Tibial artery (tissue), 4 donors: ENCODE measurements around the gene OXT.

Source experiments
- DNase-seq, 2 donors: peaks; one replicate each; pipeline ENCODE4 v3.0.0-alpha.2; 2019
- H3K27ac ChIP-seq, 2 donors: fragments of 200-600 bp; sonication (generic) in 1 of 2; 1 replicate in 1 of 2; 2 replicates in 1 of 2; pipeline ENCODE4 v1.5.1; 2018 to 2019; ENCODE audit warnings: mild to moderate bottlenecking in 1 of 2
- H3K27me3 ChIP-seq, 2 donors: fragments of 200-600 bp; sonication (generic) in 1 of 2; one replicate each; pipeline versions ENCODE4 v1.5.1 to v1.6.0; 2016 to 2019
- H3K36me3 ChIP-seq, 3 donors: fragments of 200-600 bp; sonication (generic) in 2 of 3; one replicate each; pipeline ENCODE4 v1.5.1; 2016 to 2019; ENCODE audit warnings: mild to moderate bottlenecking in 2 of 3
- H3K4me1 ChIP-seq, 4 donors: fragments of 200-600 bp; sonication (generic) in 2 of 4; 1 replicate in 3 of 4; 2 replicates in 1 of 4; pipeline ENCODE4 v1.5.1; 2016 to 2019
- H3K4me3 ChIP-seq, 2 donors: fragments of 200-600 bp; sonication (generic) in 1 of 2; 1 replicate in 1 of 2; 2 replicates in 1 of 2; pipeline ENCODE4 v1.5.1; 2018 to 2019; ENCODE audit warnings: mild to moderate bottlenecking in 2 of 2
- H3K9me3 ChIP-seq, 3 donors: fragments of 200-600 bp; sonication (generic) in 1 of 3; one replicate each; pipeline ENCODE4 v1.5.1; 2016 to 2019
- intact Hi-C: fragments of 100-400 bp; cut with DNase I; formaldehyde crosslinking; loops from one replicate; pipeline ENCODE4 v1.15.0; 2023; ENCODE audit warnings: low total_unique reads
- TF ChIP-seq, protein P1 (sequence below), 2 experiments: fragments of 200-600 bp in 1 of 2; fragments of 450-650 bp in 1 of 2; IDR thresholded peaks; one replicate each; pipeline ENCODE4 v1.5.1; 2017 to 2019; ENCODE audit warnings: antibody characterized with exemption in 2 of 2, mild to moderate bottlenecking in 1 of 2, moderate library complexity in 1 of 2

OXT gene

DNA sequence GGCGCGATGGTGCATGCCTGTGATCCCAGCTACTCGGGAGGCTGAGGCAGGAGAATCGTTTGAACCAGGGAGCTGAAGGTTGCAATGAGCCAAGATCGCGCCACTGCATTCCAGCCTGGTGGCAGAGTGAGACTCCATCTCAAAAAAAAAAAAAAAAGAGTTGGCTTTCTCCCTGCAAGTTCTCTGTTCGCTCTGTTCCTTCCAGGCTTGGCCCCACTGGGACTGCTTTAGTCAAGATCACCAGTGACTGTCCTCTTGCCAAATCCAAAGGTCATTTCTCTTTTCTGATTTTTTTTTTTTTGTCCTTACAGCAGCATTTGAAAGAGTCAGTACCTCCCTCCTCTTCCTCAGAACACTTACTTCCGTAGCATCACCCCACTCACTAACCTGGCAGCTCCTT is 38.8 kb upstream of the OXT start:
- H3K27ac ChIP-seq = peak overlapping the region; percentile 1 to 50
- no peaks in the 10 kb centered on the region for H3K27me3 ChIP-seq
- intact Hi-C loops = no loop called here
- no peaks in the 10 kb centered on the region for H3K9me3 ChIP-seq
- H3K36me3 ChIP-seq = peaks cover 20 to 73% (median 31%) of the 10 kb centered on the region in 3 donors
- no peak overlapping the region for H3K4me3 ChIP-seq
- H3K4me1 ChIP-seq = peaks cover 0 to 8% (median 3%) of the 10 kb centered on the region in 4 donors
- DNase-seq = peak; percentile 78 to 80
- TF ChIP-seq, protein P1, sequence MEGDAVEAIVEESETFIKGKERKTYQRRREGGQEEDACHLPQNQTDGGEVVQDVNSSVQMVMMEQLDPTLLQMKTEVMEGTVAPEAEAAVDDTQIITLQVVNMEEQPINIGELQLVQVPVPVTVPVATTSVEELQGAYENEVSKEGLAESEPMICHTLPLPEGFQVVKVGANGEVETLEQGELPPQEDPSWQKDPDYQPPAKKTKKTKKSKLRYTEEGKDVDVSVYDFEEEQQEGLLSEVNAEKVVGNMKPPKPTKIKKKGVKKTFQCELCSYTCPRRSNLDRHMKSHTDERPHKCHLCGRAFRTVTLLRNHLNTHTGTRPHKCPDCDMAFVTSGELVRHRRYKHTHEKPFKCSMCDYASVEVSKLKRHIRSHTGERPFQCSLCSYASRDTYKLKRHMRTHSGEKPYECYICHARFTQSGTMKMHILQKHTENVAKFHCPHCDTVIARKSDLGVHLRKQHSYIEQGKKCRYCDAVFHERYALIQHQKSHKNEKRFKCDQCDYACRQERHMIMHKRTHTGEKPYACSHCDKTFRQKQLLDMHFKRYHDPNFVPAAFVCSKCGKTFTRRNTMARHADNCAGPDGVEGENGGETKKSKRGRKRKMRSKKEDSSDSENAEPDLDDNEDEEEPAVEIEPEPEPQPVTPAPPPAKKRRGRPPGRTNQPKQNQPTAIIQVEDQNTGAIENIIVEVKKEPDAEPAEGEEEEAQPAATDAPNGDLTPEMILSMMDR (IDR thresholded peaks at IDR 0.05) = no peak

DNA sequence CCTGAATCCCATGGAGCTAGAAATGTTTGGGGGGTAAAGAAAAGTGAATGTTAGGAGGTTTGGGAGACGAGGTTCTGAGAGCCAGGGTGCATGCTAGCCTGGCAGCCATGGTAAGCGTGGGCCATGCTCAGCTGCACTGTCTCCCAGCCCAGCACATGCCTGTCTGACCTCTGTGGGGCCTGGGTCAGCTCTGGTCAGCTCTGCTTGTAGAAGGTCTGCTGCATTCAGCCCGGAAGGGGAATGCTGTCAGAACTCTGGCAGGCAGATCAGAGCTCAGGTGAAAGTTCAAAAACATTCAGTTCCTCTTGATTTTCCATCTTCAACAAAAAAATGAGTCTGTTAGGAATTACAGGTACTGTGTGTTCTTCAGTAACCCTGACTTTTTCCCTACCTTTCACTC is 33.8 kb upstream of the OXT start:
- intact Hi-C loops = no loop called here
- H3K4me3 ChIP-seq = no peak overlapping the region
- no peak overlapping the region for H3K27ac ChIP-seq
- TF ChIP-seq, protein P1 (IDR thresholded peaks at IDR 0.05) = no peak
- H3K27me3 ChIP-seq = no peaks in the 10 kb centered on the region
- H3K36me3 ChIP-seq = peaks cover 37 to 62% (median 56%) of the 10 kb centered on the region in 3 donors
- peaks cover 0 to 19% (median 14%) of the 10 kb centered on the region in 4 donors for H3K4me1 ChIP-seq
- no peaks in the 10 kb centered on the region for H3K9me3 ChIP-seq
- no peak for DNase-seq

DNA sequence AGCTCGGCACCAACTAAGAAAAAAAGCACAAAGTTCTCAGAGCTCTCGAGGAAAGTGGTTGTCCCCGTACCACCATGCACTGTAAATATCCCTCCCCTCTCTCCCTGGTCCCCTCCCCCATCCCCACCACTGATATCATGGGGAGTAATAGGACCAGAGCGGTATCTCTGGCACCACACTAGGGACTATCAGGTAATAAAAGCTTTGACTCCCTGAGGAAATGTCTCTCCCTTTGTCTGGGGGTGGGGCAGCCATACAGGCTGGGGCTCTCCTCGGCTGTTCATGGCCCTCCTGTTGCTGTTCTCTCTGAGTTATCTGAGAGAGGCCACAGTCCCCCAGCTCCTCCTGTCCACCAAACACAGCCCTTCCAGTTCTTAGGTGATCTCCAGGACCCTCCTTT is 33.0 kb upstream of the OXT start:
- H3K4me1 ChIP-seq = peaks cover 0 to 20% (median 18%) of the 10 kb centered on the region in 4 donors
- no peak overlapping the region for H3K27ac ChIP-seq
- no peak for DNase-seq
- intact Hi-C loops = no loop called here
- H3K9me3 ChIP-seq = no peaks in the 10 kb centered on the region
- H3K27me3 ChIP-seq = no peaks in the 10 kb centered on the region
- TF ChIP-seq, protein P1 (IDR thresholded peaks at IDR 0.05) = no peak
- no peak overlapping the region for H3K4me3 ChIP-seq
- H3K36me3 ChIP-seq = peaks cover 37 to 62% (median 56%) of the 10 kb centered on the region in 3 donors

DNA sequence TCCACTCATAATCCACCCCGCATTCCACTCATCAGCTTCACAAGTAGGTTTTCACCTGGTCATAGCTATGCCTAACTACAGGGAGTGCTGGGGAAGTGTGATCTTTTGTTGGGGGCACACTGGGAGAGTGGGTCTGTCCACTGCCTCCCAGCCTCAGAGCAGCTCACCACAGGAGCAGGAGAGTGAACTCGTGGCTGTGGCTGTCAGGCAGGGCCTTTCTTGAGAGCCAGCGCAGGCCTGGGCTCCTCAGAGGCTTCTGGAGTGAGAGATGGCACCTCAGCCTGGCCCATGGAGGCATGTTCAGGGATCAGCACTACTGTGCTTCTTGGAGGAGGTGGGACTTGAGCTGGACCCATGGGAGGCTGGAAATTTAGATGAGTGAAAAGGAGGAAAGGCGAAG is 32.0 kb upstream of the OXT start:
- no peaks in the 10 kb centered on the region for H3K9me3 ChIP-seq

DNA sequence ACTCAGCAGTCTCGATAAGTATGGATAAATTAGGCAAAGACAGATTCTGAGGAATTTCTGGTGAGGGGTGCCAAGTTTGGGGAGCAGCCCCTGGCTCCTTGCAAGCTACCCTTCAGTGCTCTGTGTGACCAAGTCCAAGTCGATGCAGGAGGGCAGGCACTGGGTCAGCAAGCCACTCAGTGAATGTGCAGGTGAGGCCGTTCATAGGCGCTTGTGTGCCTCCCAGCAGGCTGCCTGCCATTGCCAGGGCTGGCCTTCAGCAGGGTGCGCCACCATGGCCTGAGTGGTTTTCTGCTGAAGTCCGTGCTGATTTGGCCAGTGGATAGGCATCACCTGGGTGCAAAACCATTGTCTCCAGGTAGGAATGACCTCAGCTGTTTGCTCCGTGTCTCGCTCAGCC is 31.3 kb upstream of the OXT start:
- Histone ChIP-seq H3K9me3 (no peaks in the 10 kb centered on the region), H3K36me3 (peaks cover 37 to 57% (median 52%) of the 10 kb centered on the region in 3 donors), H3K27ac (no peak overlapping the region), H3K27me3 (no peaks in the 10 kb centered on the region), H3K4me1 (peaks cover 0 to 25% (median 19%) of the 10 kb centered on the region in 4 donors), H3K4me3 (no peak overlapping the region)
- no peak for DNase-seq
- TF ChIP-seq, protein P1 (IDR thresholded peaks at IDR 0.05) = no peak
- intact Hi-C loops = no loop called here

More for the DNA sequence above, 32.0 kb upstream of the OXT start:
- no peak overlapping the region for H3K27ac ChIP-seq
- H3K27me3 ChIP-seq = no peaks in the 10 kb centered on the region
- H3K4me3 ChIP-seq = no peak overlapping the region
- peaks cover 37 to 62% (median 56%) of the 10 kb centered on the region in 3 donors for H3K36me3 ChIP-seq
- DNase-seq = no peak
- TF ChIP-seq, protein P1 (IDR thresholded peaks at IDR 0.05) = no peak
- peaks cover 0 to 20% (median 18%) of the 10 kb centered on the region in 4 donors for H3K4me1 ChIP-seq
- intact Hi-C loops = no loop called here
